PFSK-1 (cell line): Measurements from ENCODE around the gene ANGPTL4.

Experiments
- POLR2AphosphoS5 ChIP-seq: IDR thresholded peaks from 2 replicates; pipeline ENCODE4 v1.6.1; 2012; ENCODE audit warnings: low read depth, mild to moderate bottlenecking, control low read depth, low read length, moderate library complexity
- SIN3A ChIP-seq: IDR thresholded peaks from 2 replicates; pipeline ENCODE4 v1.6.1; 2012; ENCODE audit warnings: mild to moderate bottlenecking, low read length, moderate library complexity, borderline replicate concordance; ENCODE audit not compliant: insufficient read depth
- TAF1 ChIP-seq: IDR thresholded peaks from 2 replicates; pipeline ENCODE4 v1.6.1; 2012; ENCODE audit warnings: low read length, control low read depth, borderline replicate concordance; ENCODE audit not compliant: insufficient read depth

GRCh38 chr19:8333767-8334457 is 30.0 kb upstream of the ANGPTL4 start:
- TF ChIP-seq SIN3A, result no peak
- TF ChIP-seq TAF1, result no peak
- TF ChIP-seq POLR2AphosphoS5, result no peak
